Choroid plexus epithelial cell (primary cell): ENCODE results near the gene CHST11.

Experiments used
- DNase-seq: peaks from one replicate; pipeline ENCODE4 v3.0.0-alpha.2; 2010; ENCODE audit warnings: low read depth
- H3K4me3 ChIP-seq: 2 replicates; pipeline ENCODE4 v1.5.1; 2011; ENCODE audit warnings: low read depth, mild to moderate bottlenecking, control low read depth, low read length, moderate library complexity
- CTCF ChIP-seq: conservative IDR thresholded peaks from 2 replicates; pipeline ENCODE4 v1.5.1; 2011; ENCODE audit warnings: low read depth, mild to moderate bottlenecking, control low read depth, inconsistent platforms, low read length, moderate library complexity

CHST11 gene

GRCh38 chr12:104565606-104566243, 109.0 kb downstream of the CHST11 start:
- TF ChIP-seq CTCF = no peak
- H3K4me3 ChIP-seq = no peak overlapping the region
- peak; percentile 58 for DNase-seq

GRCh38 chr12:104566244-104566993, 109.7 kb downstream of the CHST11 start:
- H3K4me3 ChIP-seq = no peak overlapping the region
- no peak for DNase-seq
- no peak for TF ChIP-seq CTCF

GRCh38 chr12:104567832-104568486, 111.2 kb downstream of the CHST11 start:
- no peak for TF ChIP-seq CTCF
- DNase-seq = no peak
- H3K4me3 ChIP-seq = no peak overlapping the region

- DNase-seq = no peak
- H3K4me3 ChIP-seq = no peak overlapping the region
- TF ChIP-seq CTCF = no peak
These were observed 111.7 kb downstream of the CHST11 start for GRCh38 chr12:104568487-104568868.

- TF ChIP-seq CTCF = no peak
- no peak for DNase-seq
- no peak overlapping the region for H3K4me3 ChIP-seq
These were observed 112.2 kb downstream of the CHST11 start for GRCh38 chr12:104568935-104569334.

- DNase-seq = peak; percentile 54
- no peak overlapping the region for H3K4me3 ChIP-seq
- TF ChIP-seq CTCF = no peak
These were observed 112.8 kb downstream of the CHST11 start for GRCh38 chr12:104569346-104570173.
